ENCODE measurements around the gene BRK1.
"Not testable (repeated sequence)": the region's sequence is repeated elsewhere in the genome, so short reads cannot be mapped to it uniquely, and the experiment has no call there.

BRK1 gene

DNA sequence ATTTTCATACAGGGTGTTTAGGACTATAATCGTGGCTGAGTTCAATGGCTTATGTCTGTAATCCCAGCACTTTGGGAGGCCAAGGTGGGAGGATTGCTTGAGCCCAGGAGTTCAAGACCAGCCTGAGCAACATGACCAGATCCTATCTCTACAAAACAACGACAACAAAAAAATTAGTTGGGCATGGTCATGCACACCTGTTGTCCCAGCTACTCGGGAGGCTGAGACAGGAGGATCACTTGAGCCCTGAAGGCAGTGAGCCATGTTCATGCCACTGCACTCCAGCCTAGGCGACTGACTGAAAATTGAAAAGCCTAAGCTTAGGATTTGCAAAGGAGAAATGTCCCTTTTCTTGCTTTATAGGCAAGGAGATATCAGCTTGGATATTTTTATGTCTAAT is 1.5 kb downstream of the BRK1 start:
- in situ Hi-C loops (cut with MboI; ENCODE audit: low pct_unique_long_range_greater_than_20kb, low sequenced_read_pairs, unreplicated experiment), result no loop called here
- no peak for DNase-seq (ENCODE audit: low spot score)
- no peak for TF ChIP-seq CTCF (IDR thresholded peaks at IDR 0.05; ENCODE audit: extremely low read depth, insufficient read depth, missing control alignments)

DNA sequence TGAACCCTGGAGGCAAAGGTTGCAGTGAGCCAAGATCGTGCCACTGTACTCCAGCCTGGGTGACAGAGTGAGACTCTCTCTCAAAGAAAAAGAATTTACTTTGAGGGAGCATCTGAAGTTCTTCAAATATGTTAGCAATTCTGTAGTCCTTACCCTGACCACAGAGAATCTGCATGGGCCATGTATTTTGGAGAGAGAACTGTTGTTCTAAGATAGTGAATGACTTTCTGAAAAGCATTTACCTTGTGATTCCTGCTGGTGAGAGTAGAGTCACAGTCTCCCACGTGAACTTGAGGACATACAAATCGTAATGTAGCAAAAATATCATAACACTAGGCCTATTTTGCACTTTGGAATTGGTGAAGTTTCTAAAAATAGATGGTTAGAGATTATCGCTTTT is 3.9 kb downstream of the BRK1 start:
- no peak for TF ChIP-seq CTCF (IDR thresholded peaks at IDR 0.05; ENCODE audit: extremely low read depth, insufficient read depth, missing control alignments)
- in situ Hi-C loops (cut with MboI; ENCODE audit: low pct_unique_long_range_greater_than_20kb, low sequenced_read_pairs, unreplicated experiment), result no loop called here
- no peak for DNase-seq (ENCODE audit: low spot score)

GRCh38 chr3:10121064-10121463 is 5.6 kb downstream of the BRK1 start:
- no peak for DNase-seq (ENCODE audit: low spot score)
- TF ChIP-seq CTCF (IDR thresholded peaks at IDR 0.05; ENCODE audit: extremely low read depth, insufficient read depth, missing control alignments), result no peak
- in situ Hi-C loops (cut with MboI; ENCODE audit: low pct_unique_long_range_greater_than_20kb, low sequenced_read_pairs, unreplicated experiment), result no loop called here

DNA sequence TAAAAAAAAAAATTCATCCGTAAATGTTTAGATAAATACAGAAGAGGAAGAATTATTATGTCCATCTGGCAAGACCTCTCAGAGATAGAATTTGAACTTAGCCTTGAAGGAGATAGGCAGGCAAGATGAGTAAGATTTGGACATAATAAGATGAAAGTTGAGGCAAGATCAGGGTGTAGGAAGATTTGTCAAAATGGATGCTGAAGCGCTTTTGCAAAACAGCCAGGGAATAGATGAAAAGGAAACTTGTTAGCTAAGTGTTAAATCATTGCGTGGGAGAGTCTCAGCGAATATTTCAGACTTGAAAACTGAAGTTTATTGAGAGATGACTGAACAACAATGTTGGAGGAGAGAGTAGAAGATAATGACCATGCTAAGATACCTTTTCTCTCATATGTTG is 7.2 kb downstream of the BRK1 start:
- no peak for DNase-seq (ENCODE audit: low spot score)
- in situ Hi-C loops (cut with MboI; ENCODE audit: low pct_unique_long_range_greater_than_20kb, low sequenced_read_pairs, unreplicated experiment), result no loop called here
- no peak for TF ChIP-seq CTCF (IDR thresholded peaks at IDR 0.05; ENCODE audit: extremely low read depth, insufficient read depth, missing control alignments)

DNA sequence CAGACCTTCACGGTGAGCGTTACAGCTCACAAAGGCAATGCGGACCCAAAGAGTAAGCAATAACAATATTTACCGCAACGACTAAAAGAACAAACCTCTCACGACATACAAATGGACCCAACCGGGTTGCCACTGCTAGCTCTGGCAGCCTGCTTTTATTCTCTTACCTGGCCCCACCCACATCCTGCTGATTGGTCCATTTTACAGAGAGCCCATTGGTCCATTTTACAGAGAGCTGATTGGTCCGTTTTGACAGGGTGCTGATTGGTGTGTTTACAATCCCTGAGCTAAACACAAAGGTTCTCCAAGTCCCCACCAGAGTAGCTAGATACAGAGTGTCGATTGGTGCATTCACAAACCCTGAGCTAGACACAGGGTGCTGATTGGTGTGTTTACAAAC is 20.4 kb downstream of the BRK1 start:
- in situ Hi-C loops (cut with MboI; ENCODE audit: low pct_unique_long_range_greater_than_20kb, low sequenced_read_pairs, unreplicated experiment), result not testable (repeated sequence)

GRCh38 chr3:10136426-10137005 is 21.0 kb downstream of the BRK1 start:
- in situ Hi-C loops (cut with MboI; ENCODE audit: low pct_unique_long_range_greater_than_20kb, low sequenced_read_pairs, unreplicated experiment), result no loop called here
- no peak for TF ChIP-seq CTCF (IDR thresholded peaks at IDR 0.05; ENCODE audit: extremely low read depth, insufficient read depth, missing control alignments)
- DNase-seq (ENCODE audit: low spot score), result no peak

More for the DNA sequence above, 20.4 kb downstream of the BRK1 start:
- not testable (repeated sequence) for DNase-seq (ENCODE audit: low spot score)

DNA sequence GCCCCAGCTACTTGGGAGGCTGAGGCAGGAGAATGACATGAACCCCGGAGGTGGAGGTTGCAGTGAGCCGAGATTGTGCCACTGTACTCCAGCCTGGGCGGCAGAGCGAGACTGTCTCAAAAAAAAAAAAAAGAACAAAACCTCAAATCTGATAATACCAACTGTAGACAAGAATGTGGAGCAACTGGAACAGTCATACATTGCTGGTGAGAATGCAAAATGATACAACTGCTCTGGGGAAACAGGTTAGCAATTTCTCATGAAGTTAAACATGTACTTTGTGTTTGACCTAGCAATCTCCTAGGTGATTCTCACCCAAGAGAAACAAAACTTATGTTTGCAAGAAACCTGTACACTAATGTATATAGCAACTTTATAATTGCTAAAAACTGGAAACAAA is 21.7 kb downstream of the BRK1 start:
- DNase-seq (ENCODE audit: low spot score), result no peak
- TF ChIP-seq CTCF (IDR thresholded peaks at IDR 0.05; ENCODE audit: extremely low read depth, insufficient read depth, missing control alignments), result no peak
- in situ Hi-C loops (cut with MboI; ENCODE audit: low pct_unique_long_range_greater_than_20kb, low sequenced_read_pairs, unreplicated experiment), result no loop called here

Data from GM13977 (cell line).